ENCODE results near the gene TNFRSF18.

The TNFRSF18 gene

DNA sequence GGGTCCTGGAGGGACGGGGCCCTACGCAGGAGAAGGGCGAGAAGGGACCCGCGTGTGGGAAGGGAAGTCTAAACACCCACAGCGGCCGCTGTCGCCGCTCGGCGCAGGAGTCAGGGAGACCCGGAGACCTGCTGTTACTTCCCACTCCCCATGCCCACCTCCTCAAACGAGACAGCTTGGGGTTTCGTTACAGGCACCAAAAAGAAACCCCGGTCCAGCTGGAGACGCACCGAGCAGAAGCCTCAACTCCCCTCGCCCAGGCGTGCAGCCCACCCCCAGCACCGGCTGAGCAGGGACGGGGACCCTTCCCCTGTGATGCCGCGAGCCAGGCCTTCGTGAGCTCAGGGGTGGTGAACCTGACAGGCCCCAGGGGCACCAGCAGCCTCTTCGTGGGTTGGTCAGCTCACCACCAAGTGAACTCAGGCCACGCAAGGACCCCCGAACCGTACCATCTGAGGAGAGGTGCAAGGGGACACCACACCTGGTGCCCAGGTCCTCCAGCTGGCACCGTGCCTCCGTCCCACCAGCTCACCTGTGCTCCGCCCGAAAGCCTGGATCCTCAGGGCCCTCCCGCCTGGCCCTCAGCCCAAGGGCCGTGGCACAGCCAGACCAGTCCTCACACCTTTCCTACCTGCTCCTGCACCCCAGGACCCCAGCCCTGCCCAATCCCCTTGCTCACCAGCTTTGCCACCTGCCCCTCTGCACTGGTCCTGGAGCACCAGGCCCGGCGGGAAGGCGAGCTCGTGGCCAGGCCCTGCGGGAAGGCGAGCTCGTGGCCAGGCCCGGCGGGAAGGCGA, 20.4 kb upstream of the TNFRSF18 start:
- no peak for DNase-seq

GRCh38 chr1:1225913-1226312, 19.5 kb upstream of the TNFRSF18 start:
- DNase-seq: no peak

DNA sequence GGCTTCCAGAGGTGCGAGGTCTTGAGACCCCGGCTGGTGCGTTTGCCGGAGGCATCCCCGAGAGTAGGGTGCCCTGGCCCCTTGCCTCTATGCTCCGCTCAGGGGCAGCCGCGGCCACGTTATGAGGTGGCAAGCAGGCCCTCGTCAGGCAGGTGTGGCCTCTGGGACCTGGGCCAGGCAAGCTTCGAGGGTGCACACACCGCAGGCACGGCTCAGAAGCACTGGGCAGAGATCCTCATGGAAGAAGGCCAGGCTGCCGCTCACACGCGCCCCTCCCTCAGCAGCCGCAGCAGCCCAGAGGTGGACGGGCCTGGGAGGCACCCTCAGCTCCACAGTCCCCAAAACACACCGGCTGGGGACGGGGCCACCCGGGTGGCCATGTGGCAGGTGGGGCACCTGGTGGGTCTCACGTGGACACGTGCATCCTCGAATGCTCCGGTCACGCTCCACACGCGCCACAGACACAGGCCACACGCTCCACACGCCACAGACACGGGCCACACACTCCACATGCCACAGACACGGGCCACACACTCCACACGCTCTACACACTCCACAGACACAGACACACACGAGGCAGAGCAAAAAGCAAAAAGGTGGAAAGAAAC, 18.9 kb upstream of the TNFRSF18 start:
- no peak for DNase-seq

- DNase-seq: no peak
Observed at GRCh38 chr1:1223891-1224290, 17.5 kb upstream of the TNFRSF18 start.

GRCh38 chr1:1223321-1223720, 16.9 kb upstream of the TNFRSF18 start:
- DNase-seq: no peak

DNA sequence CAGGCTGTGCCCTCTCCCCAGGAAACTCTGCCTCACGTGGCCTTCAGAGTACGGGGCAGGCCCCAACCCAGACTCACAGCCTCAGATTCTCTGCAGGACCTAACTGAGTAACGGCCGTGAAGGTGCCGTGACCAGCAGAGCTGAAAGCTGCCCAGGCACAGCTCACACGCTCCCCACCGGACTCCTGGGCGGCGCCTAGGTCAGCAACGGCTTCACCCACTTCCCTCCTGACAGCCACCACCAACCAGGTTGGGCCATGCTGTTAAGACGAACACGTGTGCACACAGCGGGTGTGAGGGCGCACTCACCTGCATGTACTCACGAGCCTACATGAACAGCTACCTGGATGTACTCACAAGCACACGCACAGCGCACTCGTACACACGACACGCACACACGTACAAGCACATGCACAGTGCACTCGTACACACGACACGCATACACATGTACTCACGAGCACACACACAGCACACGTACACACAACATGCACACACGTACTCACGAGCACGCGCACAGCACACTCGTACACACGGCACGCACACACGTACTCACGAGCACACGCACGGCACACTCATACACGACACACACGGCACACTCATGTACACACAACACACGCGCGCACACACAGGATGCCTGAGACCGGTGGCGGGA, 16.3 kb upstream of the TNFRSF18 start:
- DNase-seq: no peak

- no peak for DNase-seq
Observed at GRCh38 chr1:1221887-1222574, 15.6 kb upstream of the TNFRSF18 start.

- DNase-seq: no peak
Observed at GRCh38 chr1:1220197-1220596, 13.8 kb upstream of the TNFRSF18 start.

DNA sequence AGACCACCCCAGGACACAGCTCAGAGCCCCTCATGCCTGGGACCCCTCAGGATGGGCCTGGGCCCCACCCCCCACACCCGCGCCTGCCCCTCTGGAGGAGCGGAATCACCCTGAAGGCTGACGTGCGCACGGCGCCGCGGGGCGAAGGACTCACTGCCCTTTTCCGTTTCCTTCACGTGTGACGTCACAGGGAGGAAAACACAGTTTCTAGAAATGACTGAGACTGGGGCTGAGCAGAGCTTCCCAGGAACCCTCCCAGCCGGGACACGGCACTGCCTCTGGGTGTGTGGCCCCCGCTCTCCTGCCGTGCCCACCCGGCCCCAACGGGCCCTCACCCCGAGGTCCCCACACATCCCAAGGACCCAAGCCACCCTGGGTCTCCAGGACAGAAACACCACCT, 12.9 kb upstream of the TNFRSF18 start:
- no peak for DNase-seq

DNA sequence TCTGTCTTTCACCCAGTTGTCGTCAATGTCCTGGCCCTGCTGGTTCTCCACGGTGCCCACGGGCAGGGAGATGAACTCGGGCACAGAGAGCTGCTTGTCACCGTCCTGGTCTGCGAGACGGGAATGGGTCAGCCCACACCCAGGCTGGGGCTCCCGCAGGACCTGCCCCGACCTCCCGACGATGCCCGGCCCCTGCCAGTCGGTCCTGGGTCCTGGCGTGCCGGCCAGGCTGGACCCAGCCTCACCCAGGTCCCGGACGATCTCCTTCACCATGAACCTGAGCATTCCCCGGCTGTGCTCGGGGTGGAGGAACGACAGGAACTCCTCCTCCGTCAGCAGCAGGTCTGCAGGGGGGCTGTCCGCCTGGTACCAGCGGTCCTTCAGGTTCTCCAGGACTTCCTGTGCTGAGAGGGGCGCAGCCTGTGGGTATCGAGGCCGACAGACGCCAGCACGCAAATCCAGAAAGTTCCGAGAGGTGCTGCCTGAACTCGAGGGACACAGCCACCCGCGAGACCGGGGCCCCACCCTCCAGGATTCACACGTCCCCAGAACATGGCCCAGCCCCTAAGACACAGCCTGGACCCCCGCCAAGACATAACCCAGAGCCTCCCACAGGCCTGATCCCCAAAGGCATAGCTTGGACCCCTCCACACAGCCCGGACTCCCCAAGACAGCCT, 12.3 kb upstream of the TNFRSF18 start:
- no peak for DNase-seq

- DNase-seq: no peak
Observed at GRCh38 chr1:1217621-1218523, 11.5 kb upstream of the TNFRSF18 start.

DNA sequence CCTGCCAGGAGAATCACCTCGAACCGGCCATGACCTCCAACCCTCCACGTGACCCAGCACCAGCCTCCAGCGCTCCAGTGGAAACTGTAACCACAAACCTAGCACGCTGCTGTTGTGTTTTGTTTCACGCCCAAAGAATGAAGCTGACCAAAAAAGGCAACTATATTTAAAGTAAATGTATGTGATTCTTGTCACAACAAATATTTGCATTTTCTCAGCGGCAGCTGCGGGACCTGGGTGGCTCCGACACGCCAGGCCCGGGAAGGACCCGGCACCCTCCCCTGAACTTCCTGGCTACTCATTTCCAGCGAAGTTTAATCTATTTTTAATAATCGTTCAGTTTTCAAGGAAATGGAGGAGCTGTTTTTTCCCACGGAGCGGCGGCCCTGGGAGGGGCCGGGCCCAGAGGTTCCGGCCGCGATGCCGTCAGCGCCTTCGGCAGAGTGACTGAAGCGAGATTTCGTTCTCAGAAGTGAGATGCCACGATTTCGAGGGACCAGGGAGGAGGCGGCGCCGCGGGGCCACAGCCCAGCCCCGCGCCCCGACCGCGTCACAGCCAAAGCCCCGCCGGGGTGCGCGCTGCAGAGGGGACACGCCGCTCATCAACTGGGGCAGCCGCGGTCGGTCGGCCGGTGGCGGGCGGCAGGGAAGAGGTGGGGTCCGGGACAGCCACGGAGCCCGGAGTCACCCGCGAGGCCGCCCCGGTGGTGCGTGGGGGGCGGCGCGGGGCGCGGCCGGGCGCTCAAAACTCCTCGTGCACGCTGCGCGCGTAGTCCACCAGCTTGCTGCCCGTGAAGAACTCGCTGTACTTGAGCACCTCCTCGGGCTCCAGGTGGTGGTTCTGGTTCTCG, 10.6 kb upstream of the TNFRSF18 start:
- DNase-seq: no peak

GRCh38 chr1:1215881-1216605, 9.7 kb upstream of the TNFRSF18 start:
- DNase-seq: no peak

DNA sequence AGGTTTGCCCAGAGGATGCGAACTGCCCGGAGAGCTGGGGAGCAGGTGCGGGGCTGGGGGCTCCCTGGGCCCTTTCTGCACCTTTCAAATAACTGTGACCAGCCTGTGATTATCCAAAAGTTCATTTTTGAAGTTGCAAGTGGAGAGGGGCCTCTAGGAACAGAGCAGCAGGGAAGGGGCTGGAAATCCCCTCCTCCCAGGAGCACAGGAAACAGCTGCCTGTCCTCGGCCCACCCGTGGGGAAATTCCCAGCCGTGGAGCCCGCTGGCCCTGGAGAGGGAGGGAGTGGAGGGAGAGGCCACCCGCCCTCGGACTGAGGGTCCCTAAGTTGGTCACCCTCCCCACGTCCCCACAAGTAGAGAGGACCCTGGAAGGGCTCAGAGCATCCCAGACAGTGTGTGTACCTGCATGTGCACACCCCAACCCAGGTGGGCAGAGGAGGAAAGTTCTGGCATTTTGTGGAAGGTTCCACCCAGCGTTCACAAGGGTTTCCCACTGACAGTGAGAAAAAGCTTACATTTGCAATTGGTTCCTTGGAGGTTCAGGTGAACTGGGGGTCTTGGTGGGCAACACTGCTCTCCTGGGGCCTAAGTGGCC, 8.8 kb upstream of the TNFRSF18 start:
- no peak for DNase-seq

- no peak for DNase-seq
Observed at GRCh38 chr1:1213345-1214265, 7.2 kb upstream of the TNFRSF18 start, which contains the start of gene TNFRSF4. Gene TNFRSF4, minus strand, starts transcription at chr1:1214153. Its CDS starts 26 bp downstream, at chr1:1214127.

DNA sequence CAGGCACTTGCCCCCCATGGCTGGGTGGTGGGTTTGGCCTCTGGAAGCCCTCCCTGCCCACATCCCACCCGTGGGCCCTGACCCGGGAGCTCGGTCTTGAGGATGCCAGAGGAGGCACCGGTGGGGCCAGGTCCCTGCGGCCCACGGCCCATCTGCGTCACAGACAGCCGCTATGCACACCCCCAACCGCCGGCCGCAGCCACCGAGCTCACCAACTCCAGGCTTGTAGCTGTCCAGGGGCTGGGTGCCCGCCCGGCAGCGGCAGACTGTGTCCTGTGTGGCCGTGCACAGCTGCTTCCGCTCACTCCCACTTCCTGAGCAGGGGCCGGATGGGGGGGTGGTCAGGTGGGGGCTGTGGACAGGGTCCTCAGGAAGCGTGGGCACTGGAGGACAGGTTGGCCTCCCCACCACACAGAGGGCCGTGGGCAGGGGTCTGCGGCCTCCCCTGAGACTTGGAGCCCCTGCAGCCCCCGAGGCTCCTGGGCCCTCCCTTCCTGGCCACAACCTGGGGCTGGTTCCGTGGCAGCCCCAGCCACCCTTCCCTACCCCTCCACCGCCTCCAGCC, 6.5 kb upstream of the TNFRSF18 start:
- peak; percentile 66 for DNase-seq

GRCh38 chr1:1211541-1212441, 5.4 kb upstream of the TNFRSF18 start:
- no peak for DNase-seq

Data from activated CD4-positive, CD25-positive, alpha-beta regulatory T cell treated with anti-CD3 and anti-CD28 coated beads, Interleukin-2, amount 50 U/mL, for 72 hours (primary cell).